GM21360 (cell line): ENCODE measurements around the gene VIPR1.
A peak's percentile ranks its signal among the peaks of the same experiment; 100 is the strongest.

Experiments used
- ATAC-seq: cut with Tn5 transposase; IDR thresholded peaks from one replicate; pipeline ENCODE4 v1.9.1; 2021; ENCODE audit warnings: mild to moderate bottlenecking, moderate library complexity; ENCODE audit not compliant: unreplicated experiment

The VIPR1 gene

GRCh38 chr3:42502429-42503250 is at the start of gene VIPR1:
Gene VIPR1, plus strand, starts transcription at chr3:42502643. Its CDS starts 93 bp downstream, at chr3:42502736.
- ATAC-seq: peak; percentile 89

GRCh38 chr3:42456211-42456610 is 46.2 kb upstream of the VIPR1 start:
- no peak for ATAC-seq

- ATAC-seq: no peak
Measured at GRCh38 chr3:42459151-42459550, 43.3 kb upstream of the VIPR1 start.

- ATAC-seq: no peak
Measured at GRCh38 chr3:42461762-42462161, 40.7 kb upstream of the VIPR1 start.

GRCh38 chr3:42463093-42463492 is 39.4 kb upstream of the VIPR1 start:
- no peak for ATAC-seq

- ATAC-seq: no peak
Measured at GRCh38 chr3:42468111-42468510, 34.3 kb upstream of the VIPR1 start.

- ATAC-seq: no peak
Measured at GRCh38 chr3:42472555-42472954, 29.9 kb upstream of the VIPR1 start.

- no peak for ATAC-seq
Measured at GRCh38 chr3:42473083-42473932, 29.1 kb upstream of the VIPR1 start.

- no peak for ATAC-seq
Measured at GRCh38 chr3:42476225-42477125, 26.0 kb upstream of the VIPR1 start.

GRCh38 chr3:42477696-42478095 is 24.7 kb upstream of the VIPR1 start:
- no peak for ATAC-seq

GRCh38 chr3:42478830-42479229 is 23.6 kb upstream of the VIPR1 start:
- ATAC-seq: no peak

- no peak for ATAC-seq
Measured at GRCh38 chr3:42486814-42487565, 15.5 kb upstream of the VIPR1 start.

GRCh38 chr3:42488687-42489086 is 13.8 kb upstream of the VIPR1 start:
- no peak for ATAC-seq

GRCh38 chr3:42489116-42489936 is 13.1 kb upstream of the VIPR1 start:
- no peak for ATAC-seq

- ATAC-seq: no peak
Measured at GRCh38 chr3:42489937-42490227, 12.6 kb upstream of the VIPR1 start.

- peak; percentile 98 for ATAC-seq
Measured at GRCh38 chr3:42490243-42490642, 12.2 kb upstream of the VIPR1 start.

- ATAC-seq: no peak
Measured at GRCh38 chr3:42491881-42492507, 10.4 kb upstream of the VIPR1 start.

GRCh38 chr3:42492508-42493080 is 9.8 kb upstream of the VIPR1 start:
- ATAC-seq: no peak
